SKM-1 treated with dmso at 0.1 percent for 144 hours (cell line): ENCODE measurements around the gene KCNIP4.
A peak's percentile ranks its signal among the peaks of the same experiment; 100 is the strongest.
"Not testable (repeated sequence)": the region's sequence is repeated elsewhere in the genome, so short reads cannot be mapped to it uniquely, and the experiment has no call there.

ENCODE experiments used
- DNase-seq: peaks from one replicate; lab custom pipeline; 2025; ENCODE audit not compliant: unreplicated experiment; lab: John Stamatoyannopoulos, UW

Gene KCNIP4

GRCh38 chr4:20787940-20788665 lies 1160.5 kb downstream of the KCNIP4 start:
- no peak for DNase-seq

GRCh38 chr4:20783134-20783533 lies 1165.4 kb downstream of the KCNIP4 start:
- not testable (repeated sequence) for DNase-seq

GRCh38 chr4:20778896-20779295 lies 1169.7 kb downstream of the KCNIP4 start:
- no peak for DNase-seq

- peak; percentile 28 for DNase-seq
These were observed 1175.2 kb downstream of the KCNIP4 start for GRCh38 chr4:20773144-20773997.

GRCh38 chr4:20764366-20764992 lies 1184.1 kb downstream of the KCNIP4 start:
- DNase-seq = no peak

- DNase-seq = no peak
These were observed 1186.7 kb downstream of the KCNIP4 start for GRCh38 chr4:20761826-20762225.

GRCh38 chr4:20761382-20761781 lies 1187.2 kb downstream of the KCNIP4 start:
- no peak for DNase-seq

- DNase-seq = no peak
These were observed 1188.5 kb downstream of the KCNIP4 start for GRCh38 chr4:20760053-20760452.

GRCh38 chr4:20754036-20754435 lies 1194.5 kb downstream of the KCNIP4 start:
- DNase-seq = no peak

GRCh38 chr4:20752641-20753040 lies 1195.9 kb downstream of the KCNIP4 start:
- no peak for DNase-seq

GRCh38 chr4:20746000-20746399 lies 1202.6 kb downstream of the KCNIP4 start:
- not testable (repeated sequence) for DNase-seq

- no peak for DNase-seq
These were observed 1212.6 kb downstream of the KCNIP4 start for GRCh38 chr4:20735931-20736330.

GRCh38 chr4:20724915-20725314 lies 1223.7 kb downstream of the KCNIP4 start:
- DNase-seq = no peak

- no peak for DNase-seq
These were observed 1225.1 kb downstream of the KCNIP4 start for GRCh38 chr4:20723463-20723862.

- no peak for DNase-seq
These were observed 1225.6 kb downstream of the KCNIP4 start for GRCh38 chr4:20723019-20723418.

- no peak for DNase-seq
These were observed 1237.2 kb downstream of the KCNIP4 start for GRCh38 chr4:20711335-20711734.

GRCh38 chr4:20700007-20700761 lies 1248.4 kb downstream of the KCNIP4 start, which contains the start of gene PACRGL:
Gene PACRGL, plus strand, starts transcription at chr4:20700458. Its CDS starts 4,024 bp downstream, at chr4:20704482.
- peak; percentile 89 for DNase-seq

- no peak for DNase-seq
These were observed 1249.8 kb downstream of the KCNIP4 start for GRCh38 chr4:20698820-20699219.

GRCh38 chr4:20698382-20698781 lies 1250.2 kb downstream of the KCNIP4 start:
- DNase-seq = peak; percentile 45

- DNase-seq = no peak
These were observed 1251.8 kb downstream of the KCNIP4 start for GRCh38 chr4:20696815-20697214.

GRCh38 chr4:20687864-20688263 lies 1260.7 kb downstream of the KCNIP4 start:
- no peak for DNase-seq
